DMS 273 (cell line): ENCODE measurements around the gene MAN2A1.
A peak's percentile ranks its signal among the peaks of the same experiment; 100 is the strongest.

Experiments
- DNase-seq: peaks from one replicate; lab custom pipeline; 2025; ENCODE audit not compliant: unreplicated experiment; lab: John Stamatoyannopoulos, UW

MAN2A1 gene

DNA sequence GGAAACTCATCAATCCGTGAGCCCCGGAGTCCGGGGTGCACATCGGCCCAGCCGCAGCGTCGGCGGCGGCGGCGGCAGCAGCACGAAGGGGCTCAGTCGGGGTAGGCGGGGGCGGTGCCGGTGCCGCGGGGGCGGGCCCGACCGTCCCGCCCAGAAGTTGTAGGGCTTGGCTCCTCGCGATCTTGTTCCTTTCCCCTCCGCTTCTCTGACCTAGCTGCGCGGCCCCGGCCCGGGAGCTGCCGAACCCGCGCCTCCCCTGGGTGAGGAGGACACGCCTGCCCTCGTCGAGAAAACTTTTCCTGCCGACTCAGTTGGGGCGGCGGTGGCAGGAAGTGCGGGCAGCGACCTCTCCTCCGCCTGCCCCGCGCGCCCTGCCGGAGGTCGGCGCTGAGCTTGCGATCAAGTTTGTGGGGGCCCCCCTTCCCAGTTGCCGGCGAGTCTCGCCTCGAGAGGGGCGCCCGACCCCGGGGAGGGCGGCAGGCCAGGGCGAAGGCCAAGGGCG lies at the start of gene MAN2A1:
Gene MAN2A1 (plus strand): TSS at position 188 of the 502 bp plus-strand sequence. CDS start 491 bp downstream, outside the sequence.
- DNase-seq, result peak; percentile 91

DNA sequence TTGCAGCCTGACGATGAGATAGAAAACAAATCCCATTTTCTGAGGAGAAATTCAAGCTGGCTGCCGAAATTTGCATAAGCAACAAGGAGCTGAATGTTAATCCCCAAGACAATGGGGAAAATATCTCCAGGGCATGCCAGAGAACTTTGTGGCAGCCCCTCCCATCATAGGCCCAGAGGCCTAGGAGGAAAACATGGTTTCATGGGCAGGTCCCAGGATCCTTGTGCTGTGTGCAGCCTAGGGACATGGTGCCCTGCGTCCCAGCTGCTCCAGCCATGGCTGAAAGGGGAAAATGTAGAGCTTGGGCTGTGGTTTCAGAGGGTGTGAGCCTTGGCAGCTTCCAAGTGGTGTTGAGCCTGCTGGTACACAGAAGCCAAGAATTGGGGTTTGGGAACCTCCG lies 48.8 kb upstream of the MAN2A1 start:
- no peak for DNase-seq

DNA sequence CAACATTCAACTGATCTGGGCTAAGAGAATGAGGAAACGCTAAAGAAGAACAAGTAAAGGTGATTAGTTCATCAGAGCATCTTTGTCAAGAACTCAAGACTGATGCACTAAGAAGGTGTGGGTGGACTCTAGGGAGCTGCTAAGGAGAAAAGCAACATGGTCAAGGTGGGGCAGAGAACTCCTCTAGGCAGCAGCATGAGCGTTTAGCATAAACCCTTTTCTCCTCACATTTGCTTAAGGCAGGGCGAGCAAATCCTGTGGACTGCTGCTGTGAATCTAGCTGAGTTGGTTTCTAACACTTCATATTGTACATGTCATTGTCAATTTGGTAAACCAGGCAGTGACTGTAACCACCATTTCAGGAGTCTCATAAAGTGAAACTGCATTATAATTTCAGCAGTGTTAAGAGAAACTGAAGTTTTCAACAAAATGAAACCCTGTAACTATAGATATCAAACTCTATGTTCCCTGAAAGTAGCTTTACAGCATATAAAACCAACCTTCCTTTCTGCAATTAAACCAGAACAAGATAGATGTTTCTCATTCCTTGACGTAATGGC lies 45.9 kb upstream of the MAN2A1 start:
- DNase-seq, result no peak

DNA sequence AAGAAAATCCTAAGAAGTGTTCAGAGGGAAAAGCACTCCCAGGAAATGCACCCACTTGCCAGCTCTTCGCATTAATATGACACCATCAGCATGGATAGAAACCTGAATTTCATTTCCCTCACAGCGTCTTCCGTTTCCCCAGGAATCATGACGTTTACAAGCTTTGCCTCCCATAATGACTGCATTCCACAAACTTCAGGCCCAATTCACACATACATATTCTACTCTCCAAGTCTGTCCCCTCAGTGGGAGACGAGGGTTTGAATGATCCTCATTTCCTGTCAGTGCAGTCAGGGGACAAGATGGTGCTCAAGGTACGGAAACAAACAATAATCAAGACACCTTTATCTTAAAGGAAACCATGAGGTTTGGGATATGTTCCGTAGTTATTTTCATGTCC lies 44.9 kb upstream of the MAN2A1 start:
- DNase-seq, result no peak

DNA sequence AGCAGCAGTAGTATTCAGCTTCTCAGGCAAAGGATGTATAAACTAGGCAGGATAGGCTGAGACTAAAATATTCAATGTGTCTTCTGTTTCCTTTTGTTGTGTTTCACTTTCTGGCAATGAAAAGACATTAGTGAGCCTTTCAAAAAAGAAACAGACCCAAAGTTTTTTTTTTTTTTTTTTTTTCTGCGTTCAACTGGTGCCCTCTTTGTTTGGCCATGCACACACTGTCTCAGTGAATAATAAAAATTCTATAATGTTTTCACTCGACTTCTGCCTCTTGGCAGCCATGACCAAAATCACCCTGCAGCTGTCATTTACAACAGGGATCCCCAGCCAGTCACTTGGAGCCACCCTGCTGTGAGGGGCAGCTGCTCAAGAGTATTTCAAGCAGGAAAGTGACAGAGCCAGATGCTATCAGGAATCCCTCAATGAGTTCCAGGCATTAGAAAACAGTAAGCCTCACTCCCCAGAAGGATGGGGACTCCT lies 44.0 kb upstream of the MAN2A1 start:
- DNase-seq, result peak; percentile 98

DNA sequence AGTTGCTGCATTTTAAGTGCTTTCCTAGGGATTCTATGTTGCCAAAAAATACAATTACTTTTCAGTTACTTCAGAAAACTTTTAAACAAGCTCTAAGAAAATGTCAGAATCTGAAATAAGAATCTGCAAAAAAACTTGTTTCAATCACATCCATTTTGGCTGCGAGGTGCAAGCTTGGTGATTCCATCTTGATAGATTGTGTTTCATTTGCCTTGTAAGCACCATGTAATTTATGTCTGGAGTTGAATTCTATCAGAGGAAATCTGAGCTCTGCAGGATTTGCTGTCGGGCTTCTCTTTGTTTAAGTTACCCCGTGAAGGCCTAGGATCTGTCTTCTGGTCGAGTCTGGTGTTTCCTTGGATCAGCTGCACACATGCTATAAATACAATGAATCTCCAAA lies 40.4 kb upstream of the MAN2A1 start:
- DNase-seq, result peak; percentile 33

DNA sequence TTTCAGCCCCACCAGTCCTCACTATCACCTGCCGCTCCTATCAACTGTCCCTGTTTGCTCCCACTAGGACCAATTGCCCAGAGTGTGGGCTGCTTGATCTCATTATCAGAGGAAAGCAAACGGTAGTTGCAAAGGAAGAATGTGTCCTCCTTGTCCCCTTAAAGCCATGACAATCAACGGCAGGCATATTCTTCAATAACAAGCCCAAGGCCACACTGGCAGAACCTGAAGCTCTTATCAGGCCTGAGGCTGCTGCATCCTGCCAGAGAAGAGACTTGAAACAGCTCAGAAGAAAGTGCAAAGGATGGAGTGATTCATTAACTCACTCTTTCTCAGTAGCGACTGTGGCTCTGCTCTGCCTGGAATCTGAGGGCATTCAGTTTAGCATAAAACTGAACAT lies 39.2 kb upstream of the MAN2A1 start:
- DNase-seq, result no peak

DNA sequence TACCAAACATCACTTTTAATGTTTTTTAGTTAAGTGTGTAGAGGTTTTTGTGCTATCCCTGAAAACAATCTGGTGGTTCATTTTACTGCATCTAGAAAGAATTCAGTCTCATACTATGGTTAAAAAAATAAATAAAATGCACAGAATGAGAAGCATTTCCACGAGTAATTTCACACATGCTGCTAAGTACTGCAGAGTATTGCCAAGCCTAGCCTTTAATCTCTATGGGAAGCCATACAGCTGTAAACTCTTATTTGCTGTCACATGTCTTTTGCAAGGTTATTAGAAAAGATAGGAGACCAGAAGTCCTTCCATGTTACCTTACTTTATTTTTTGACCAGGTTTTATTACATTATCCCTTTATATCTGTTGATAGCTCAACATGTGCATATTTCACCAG lies 37.6 kb upstream of the MAN2A1 start:
- DNase-seq, result no peak

DNA sequence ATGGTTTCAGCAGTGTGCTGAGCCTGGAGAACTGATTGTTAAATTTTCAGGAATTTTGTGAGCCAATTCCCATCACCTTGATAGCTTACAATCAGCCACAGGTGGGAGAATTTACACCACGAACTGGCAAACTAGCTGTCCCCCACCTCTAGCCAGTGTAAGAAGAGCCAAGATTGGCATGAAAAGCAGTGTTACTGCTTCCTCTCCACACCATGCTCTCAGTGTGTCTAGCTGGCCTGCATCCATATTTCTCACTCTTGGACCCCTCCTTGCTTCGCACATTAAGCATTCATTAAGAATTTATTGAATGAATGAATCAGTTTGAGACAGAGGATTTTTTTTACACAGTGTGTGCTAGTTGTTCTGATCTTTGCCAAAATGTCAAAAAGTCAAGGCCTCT lies 36.7 kb upstream of the MAN2A1 start:
- DNase-seq, result no peak

DNA sequence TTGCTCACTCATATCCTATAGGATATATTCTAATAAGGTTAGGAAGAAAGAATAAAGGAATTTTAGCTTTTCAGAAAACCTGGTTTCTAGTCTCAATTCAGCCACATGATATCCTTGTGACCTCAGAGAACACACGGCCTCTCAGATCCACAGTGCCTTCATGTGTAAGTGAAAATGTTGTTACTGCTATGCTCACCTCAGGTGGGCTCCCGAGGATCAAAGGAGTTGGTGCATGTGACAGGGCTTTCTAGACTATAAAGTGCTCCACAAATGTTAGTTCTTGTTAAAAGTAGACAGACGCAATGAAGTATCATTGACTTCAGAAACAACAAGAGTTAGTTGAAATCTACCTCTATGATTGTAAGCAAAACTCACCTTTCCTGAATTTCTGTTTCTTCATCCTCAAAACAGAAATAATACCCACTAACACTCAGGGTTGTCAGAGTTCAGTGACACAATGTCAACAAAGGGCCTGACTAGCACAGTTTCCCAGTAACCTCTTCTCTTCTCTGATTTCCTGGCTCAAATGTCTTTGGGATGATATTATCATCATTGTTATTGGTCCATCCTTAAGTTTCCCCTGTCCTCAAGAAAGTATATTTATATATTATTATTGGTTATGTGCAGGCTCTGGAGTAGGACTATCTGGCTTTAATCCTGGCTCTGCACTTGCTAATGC lies 36.0 kb upstream of the MAN2A1 start:
- DNase-seq, result no peak

DNA sequence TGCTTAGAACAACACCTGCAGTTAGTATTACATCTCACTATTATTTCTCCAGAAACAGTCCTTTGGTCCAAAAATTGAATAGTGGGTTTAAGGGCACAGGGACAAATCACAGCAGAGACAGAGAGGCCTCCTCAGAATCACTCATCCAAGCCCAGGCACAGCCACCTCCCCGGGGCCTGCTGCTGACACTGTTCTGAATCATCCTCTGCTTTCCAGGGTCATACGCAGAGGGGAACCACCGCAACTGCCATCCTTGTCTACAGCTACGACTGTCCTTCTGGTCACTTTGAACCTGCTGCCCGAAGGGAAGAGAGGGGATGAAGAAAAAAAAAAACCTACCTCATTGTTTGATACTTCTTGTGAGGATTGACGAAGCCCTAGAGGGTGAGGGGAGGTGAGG lies 35.3 kb upstream of the MAN2A1 start:
- DNase-seq, result no peak

DNA sequence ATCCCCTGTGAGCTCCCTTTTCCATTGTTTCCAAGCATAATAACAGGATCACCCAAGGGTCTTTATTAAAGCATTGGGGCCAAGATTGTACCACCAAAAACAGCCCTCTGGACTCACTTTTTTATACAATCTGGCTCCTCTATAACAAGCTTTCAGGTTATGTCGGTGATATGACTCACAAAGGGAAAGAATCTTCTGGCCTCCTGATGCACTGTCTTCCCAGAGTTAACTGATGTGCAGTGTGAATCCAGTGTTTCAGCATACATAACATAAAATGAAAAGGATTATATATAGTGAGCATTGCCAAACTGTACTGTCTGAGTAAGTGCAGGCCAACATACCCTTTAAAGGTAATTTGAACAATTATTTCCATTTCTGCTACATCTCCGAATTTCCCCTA lies 33.9 kb upstream of the MAN2A1 start:
- no peak for DNase-seq

DNA sequence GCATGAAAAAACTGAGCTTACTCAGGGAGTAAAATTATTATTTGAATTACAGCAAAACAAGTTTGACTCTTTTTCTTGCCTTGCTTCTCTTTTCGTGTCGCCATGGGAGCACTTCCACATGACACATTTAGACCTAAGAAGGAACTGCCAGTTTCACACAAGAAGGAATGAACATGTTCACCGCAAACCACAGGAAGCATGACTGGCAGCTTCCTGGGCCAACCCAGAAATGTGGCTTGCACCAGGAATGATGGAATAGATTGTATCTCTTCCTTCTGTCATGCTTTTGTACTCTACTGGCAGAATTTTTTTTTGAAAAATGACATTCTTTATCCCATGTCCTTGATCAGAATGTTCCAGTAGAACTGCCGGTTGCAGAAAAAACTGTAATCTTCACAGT lies 32.9 kb upstream of the MAN2A1 start:
- no peak for DNase-seq

DNA sequence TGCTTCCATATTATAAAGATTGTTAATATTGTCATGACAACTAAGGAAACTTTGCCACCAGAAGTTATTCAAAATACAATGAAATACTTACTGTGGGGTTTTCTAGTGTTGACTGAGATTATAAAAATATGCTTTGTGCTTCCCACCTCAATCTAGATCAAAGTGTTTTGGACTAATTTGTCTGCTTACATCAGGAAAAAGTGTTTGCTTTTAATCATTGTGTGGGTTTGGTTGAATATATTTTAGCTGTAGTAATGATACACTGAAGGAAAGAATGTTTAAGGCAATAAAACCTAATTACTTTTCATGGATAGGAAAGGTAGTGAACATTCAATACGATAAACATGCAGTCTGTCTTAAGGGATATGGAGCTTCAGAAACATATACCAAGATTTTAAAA lies 29.8 kb upstream of the MAN2A1 start:
- no peak for DNase-seq

DNA sequence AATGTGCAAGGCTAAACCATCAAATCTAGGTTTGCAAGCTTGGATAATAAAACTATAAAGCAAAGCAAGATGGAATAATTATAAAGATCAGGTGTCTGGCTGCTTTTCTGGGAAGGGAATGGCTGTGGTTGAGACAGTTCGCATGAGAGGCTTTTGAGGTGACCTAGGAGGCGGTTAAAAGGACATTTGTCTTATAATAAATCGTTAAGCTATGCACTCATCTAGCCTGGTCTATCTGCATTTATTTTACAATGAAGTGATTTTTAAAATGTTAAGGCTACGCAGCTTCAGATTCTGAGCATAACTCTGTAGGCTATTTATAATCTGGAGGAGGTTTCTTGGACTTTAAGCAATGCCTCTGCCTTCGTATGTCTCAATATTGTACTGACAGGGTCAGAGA lies 29.4 kb upstream of the MAN2A1 start:
- no peak for DNase-seq

DNA sequence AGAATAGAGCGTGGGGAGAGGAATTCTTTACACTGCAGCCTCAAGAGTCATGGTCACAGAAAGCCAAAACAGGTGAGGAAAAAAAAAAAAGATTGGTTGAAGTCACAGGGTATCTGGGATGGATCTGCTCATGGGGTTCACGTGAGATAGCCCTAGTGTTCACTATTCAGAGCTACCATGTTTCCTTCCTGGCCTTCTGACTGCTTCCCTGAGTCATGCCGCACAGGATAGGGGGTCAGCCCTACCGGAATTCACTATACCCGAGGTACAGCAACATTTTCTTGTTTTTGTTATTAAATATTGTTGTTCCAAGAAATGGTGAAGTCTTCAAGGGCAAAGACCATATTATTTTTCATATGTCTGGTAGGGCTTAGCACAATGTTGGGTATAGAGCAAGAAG lies 21.5 kb upstream of the MAN2A1 start:
- DNase-seq, result no peak

DNA sequence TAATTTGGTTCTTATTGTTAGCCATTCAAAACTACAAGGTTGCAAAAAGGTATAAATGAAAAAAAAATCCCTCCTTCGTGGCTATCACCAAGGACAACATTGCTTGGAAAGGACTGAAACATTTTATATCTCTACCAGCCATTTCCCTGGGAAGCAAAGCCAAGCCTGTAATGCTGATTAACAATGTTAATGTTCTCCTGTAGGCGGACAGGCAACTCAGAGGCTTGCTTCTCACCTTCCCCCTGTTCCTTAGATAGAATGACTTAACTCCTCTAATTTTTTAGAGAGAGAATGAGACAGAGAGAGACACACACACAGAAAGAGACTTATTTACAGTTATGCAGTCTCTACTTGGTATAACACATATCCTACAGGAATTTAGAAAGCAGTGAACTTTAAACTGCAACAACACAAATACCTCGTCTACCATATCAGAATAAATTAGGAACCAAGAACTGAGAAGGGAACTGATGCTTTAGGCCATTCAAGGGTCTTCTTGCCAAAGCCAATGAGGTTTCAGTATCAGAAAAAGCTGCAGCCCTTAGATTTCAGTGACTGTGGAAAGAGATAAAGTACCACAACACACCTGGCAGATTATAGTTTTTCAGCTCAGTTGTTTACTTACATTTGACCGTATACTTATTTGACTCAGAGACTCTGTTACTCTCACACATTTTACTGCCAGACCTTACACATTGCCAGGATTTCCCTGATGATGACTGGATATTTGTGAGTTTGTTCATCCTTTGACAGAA lies 20.9 kb upstream of the MAN2A1 start:
- peak; percentile 26 for DNase-seq

DNA sequence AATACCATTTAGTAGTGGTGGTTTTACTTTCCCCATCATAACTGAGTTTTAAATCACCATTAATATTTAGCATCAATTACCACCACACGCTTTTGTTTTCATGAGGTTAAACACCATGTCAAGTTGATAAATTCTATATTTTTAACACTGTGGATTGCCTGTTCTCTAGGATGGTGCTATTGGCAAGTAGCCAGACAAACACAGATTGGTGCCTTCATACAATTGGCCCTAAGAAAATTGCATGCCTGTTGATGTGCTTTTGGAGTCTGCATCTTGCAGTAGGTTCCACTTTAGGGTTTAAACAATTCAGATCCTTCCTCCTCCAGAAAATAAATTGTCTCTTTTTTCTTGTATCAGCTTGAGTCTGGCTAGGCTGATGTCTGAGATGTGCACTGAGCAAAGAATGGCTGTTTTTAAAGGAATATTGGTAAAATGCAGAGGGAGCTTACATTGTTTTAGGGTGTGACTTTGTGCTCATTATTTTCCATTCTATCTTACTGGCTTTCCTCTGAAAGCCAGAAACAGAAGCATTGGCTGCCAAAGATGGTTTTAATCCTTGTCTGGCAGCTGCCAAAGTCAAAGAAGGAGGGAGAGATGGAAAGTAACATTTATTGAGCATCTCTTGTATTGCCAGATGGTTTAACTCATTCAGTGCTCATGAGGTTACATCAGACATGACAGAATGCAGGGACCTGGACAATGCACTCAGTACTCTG lies 19.6 kb upstream of the MAN2A1 start:
- DNase-seq, result peak; percentile 61

DNA sequence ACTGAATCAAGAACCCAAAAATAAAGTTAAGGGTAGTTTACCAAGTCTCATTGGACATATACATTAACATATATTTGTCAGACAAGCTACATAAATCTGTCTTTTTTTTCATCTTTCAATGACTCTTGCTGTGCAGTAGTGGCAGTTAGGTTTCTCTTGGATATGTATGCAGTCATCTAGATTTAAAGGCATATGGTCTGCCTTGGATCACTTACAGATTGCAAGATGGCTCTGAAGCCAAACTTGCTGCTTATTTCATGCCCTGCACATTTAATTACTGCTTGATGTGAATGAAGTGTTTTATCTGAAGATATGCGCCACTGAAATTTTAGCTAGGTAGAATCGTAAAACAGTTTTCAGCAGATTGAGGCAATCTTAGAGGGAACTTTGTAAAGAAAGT lies 18.6 kb upstream of the MAN2A1 start:
- DNase-seq, result peak; percentile 67

DNA sequence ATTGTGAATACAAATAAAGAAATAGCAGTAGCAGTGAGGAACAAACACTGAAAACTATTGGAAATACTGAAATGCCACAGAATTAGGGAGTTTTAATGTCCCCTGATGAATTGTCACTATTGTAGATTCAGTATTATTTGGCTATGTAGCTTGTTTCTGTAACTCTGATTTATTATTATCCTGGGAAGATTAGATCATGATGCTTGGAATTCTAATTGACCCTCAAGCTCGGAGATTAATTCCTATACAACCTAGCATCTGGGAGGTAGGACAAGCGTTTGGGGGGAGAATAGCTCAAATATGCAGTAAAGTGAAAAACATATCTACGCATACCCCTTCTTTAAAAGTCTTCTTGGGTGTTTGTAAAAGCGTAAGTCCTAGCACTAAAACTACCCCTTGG lies 15.1 kb upstream of the MAN2A1 start:
- no peak for DNase-seq

DNA sequence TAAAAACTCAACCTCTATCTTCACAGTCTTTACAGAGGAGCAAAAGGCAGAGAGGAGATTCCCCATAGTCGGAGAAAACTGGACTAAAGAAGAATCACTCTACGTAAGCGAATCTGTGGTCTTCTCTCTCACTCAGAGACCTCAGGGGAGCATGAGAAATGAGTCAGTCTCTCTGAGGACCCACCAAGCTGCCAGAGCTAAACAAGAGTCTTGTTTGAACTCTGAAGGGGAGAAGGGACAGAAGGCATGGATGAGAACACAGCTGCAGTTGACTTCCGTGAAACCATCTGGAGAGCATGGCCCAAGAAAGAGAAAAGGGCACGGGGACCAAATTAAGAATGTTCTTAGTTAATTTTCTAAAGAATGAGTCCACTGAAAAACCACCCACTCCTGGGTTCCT lies 12.8 kb upstream of the MAN2A1 start:
- DNase-seq, result peak; percentile 78
